GM08714 (cell line): Measurements from ENCODE around the gene SCN4A.
"Not testable (repeated sequence)": the region's sequence is repeated elsewhere in the genome, so short reads cannot be mapped to it uniquely, and the experiment has no call there.

Experiments
- H3K4me3 ChIP-seq: fragments of 200-500 bp; sonication (Bioruptor generic); 2 replicates; pipeline ENCODE4 v1.5.1; 2014; ENCODE audit warnings: mild to moderate bottlenecking, low read length, inconsistent platforms
- ZNF274 ChIP-seq: IDR thresholded peaks from 2 replicates; pipeline ENCODE4 v1.6.1; 2012; ENCODE audit warnings: mild to moderate bottlenecking, low read depth, low read length

The SCN4A gene

GRCh38 chr17:63984651-63985386, 12.1 kb upstream of the SCN4A start:
- H3K4me3 ChIP-seq = no peak overlapping the region
- no peak for TF ChIP-seq ZNF274

- TF ChIP-seq ZNF274 = no peak
- no peak overlapping the region for H3K4me3 ChIP-seq
Observed at GRCh38 chr17:63984236-63984635, 11.5 kb upstream of the SCN4A start.

- no peak overlapping the region for H3K4me3 ChIP-seq
- TF ChIP-seq ZNF274 = no peak
Observed at GRCh38 chr17:63983320-63983719, 10.6 kb upstream of the SCN4A start.

- H3K4me3 ChIP-seq = not testable (repeated sequence)
Observed at GRCh38 chr17:63982641-63983040, 9.9 kb upstream of the SCN4A start.

- H3K4me3 ChIP-seq = no peak overlapping the region
Observed at GRCh38 chr17:63978272-63979200, 5.8 kb upstream of the SCN4A start.

GRCh38 chr17:63976702-63977101, 4.0 kb upstream of the SCN4A start:
- no peak for TF ChIP-seq ZNF274
- no peak overlapping the region for H3K4me3 ChIP-seq

More at GRCh38 chr17:63978272-63979200, 5.8 kb upstream of the SCN4A start:
- TF ChIP-seq ZNF274 = no peak

- no peak for TF ChIP-seq ZNF274
- H3K4me3 ChIP-seq = no peak overlapping the region
Observed at GRCh38 chr17:63975541-63976092, 2.9 kb upstream of the SCN4A start.

GRCh38 chr17:63974594-63975192, 2.0 kb upstream of the SCN4A start:
- H3K4me3 ChIP-seq = no peak overlapping the region
- no peak for TF ChIP-seq ZNF274

GRCh38 chr17:63973930-63974593, 1.3 kb upstream of the SCN4A start:
- H3K4me3 ChIP-seq = no peak overlapping the region
- TF ChIP-seq ZNF274 = no peak

- no peak overlapping the region for H3K4me3 ChIP-seq
- no peak for TF ChIP-seq ZNF274
Observed at GRCh38 chr17:63973247-63973646, 529 bp upstream of the SCN4A start.

GRCh38 chr17:63969278-63969677, 3.4 kb downstream of the SCN4A start:
- H3K4me3 ChIP-seq = no peak overlapping the region
- no peak for TF ChIP-seq ZNF274

GRCh38 chr17:63967953-63968352, 4.8 kb downstream of the SCN4A start:
- no peak for TF ChIP-seq ZNF274
- H3K4me3 ChIP-seq = no peak overlapping the region

- no peak overlapping the region for H3K4me3 ChIP-seq
- no peak for TF ChIP-seq ZNF274
Observed at GRCh38 chr17:63966646-63967264, 6.0 kb downstream of the SCN4A start.

- no peak for TF ChIP-seq ZNF274
- no peak overlapping the region for H3K4me3 ChIP-seq
Observed at GRCh38 chr17:63963123-63963522, 9.6 kb downstream of the SCN4A start.
